Mesodermal cell (in vitro differentiated cells): ENCODE results near the gene ACVR1.

ENCODE experiments used
- H3K27ac ChIP-seq: 2 replicates; pipeline ENCODE4 v1.7.0; 2013; ENCODE audit warnings: mild to moderate bottlenecking, low read depth, low read length, moderate library complexity; ENCODE audit not compliant: severe bottlenecking
- H3K36me3 ChIP-seq: 2 replicates; pipeline ENCODE4 v1.7.1; 2013; ENCODE audit warnings: mild to moderate bottlenecking, low read length, moderate library complexity; ENCODE audit not compliant: control insufficient read depth, insufficient read depth
- H3K4me1 ChIP-seq: one replicate; pipeline ENCODE4 v1.7.1; 2013; ENCODE audit warnings: mild to moderate bottlenecking, low read length; ENCODE audit not compliant: insufficient read depth, control insufficient read depth, poor library complexity, severe bottlenecking
- H3K4me3 ChIP-seq: 2 replicates; pipeline ENCODE4 v1.7.0; 2013; ENCODE audit warnings: low read length, control low read depth, mild to moderate bottlenecking; ENCODE audit not compliant: insufficient read depth, poor library complexity, severe bottlenecking; ENCODE audit errors: extremely low read depth
- H3K9me3 ChIP-seq: 2 replicates; pipeline ENCODE4 v1.7.1; 2013; ENCODE audit warnings: mild to moderate bottlenecking, low read length, moderate library complexity; ENCODE audit not compliant: control insufficient read depth
- WGBS, 2 experiments: methylation state at CpG; one replicate each; pipeline ENCODE4 v1.1.5; 2013; ENCODE audit warnings: missing lambda C conversion rate in 2 of 2; ENCODE audit not compliant: insufficient coverage in 2 of 2; 5-methylcytosine and 5-hydroxymethylcytosine counted together

The ACVR1 gene

DNA sequence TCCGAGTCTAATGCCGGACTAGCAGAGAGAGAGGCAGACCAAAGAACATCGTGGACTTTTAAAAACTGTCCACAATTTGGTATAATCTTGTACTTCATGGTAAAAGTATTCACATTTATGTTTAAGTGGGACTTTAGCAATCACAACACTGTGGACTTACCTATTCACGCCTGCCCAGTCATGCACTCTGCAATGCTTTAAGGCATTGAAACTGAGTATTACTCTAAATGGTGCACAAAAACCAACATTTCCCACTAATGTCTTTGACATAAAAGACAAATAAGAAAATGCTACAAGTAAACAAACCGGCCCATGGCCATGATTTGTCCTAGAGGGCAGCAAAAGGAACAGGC is 91.3 kb downstream of the ACVR1 start:
- WGBS, 2 experiments = 86 to 90% methylated on average over 1 to 2 of the region's 5 CpGs
- no peaks in the 10 kb centered on the region for H3K9me3 ChIP-seq
- H3K27ac ChIP-seq = no peak overlapping the region
- H3K4me3 ChIP-seq = no peak overlapping the region
- peaks cover 6% of the 10 kb centered on the region for H3K36me3 ChIP-seq
- peaks cover 73% of the 10 kb centered on the region for H3K4me1 ChIP-seq

DNA sequence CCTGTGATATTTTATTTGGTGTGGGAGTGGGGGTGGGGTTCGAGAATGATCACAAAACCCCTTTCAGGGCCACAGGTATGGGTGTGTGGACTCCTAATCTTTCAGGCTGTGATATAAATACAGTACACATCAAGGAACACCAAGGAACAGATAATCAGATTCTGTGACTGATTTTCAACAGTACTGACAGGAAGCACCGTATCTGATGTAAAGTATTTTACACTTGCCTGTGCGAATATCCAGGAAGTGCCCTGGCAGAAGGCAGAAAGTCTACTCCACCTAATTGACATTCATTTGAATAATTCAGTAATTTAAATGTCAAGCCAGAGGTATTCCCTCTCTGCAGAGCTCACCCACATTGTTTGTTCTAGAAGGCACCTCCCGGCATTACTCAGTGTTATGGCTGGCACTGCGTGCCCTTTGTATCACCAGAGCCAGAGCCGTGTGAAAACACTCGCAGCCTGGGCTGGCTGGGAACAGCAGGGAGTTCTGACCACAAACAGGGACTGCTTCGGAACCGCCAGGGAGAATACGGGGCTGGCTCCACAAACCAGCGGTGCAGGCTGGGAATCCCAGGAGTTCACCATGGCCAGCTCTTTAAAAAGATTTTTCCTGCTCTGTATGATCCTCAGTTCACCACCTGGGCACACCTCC is 91.8 kb downstream of the ACVR1 start:
- Histone ChIP-seq H3K4me1 (peaks cover 70% of the 10 kb centered on the region), H3K27ac (no peak overlapping the region), H3K36me3 (peaks cover 11% of the 10 kb centered on the region), H3K9me3 (no peaks in the 10 kb centered on the region), H3K4me3 (no peak overlapping the region)
- WGBS, 2 experiments = 51 to 53% methylated on average over 6 to 10 of the region's 11 CpGs

DNA sequence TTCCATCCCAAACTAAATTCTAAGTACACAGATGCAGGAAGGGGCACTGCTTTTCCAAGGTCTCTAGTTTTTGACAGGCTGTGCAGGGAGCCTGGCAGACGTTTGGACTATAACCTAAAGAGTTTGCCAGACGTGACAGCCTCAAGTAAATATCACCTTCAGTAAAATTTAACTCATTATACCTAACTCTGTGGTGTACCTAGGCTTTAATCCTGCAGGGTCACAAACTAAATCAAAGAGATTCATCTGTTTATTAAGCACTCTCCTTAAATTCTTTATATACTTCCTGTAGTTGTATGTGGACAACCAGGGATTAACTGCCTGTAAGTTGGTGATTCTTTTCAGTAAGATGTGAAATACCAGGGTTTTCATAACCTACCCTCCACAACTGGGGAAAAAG is 92.9 kb downstream of the ACVR1 start:
- H3K4me1 ChIP-seq = peaks cover 60% of the 10 kb centered on the region
- no peaks in the 10 kb centered on the region for H3K9me3 ChIP-seq
- H3K4me3 ChIP-seq = no peak overlapping the region
- H3K36me3 ChIP-seq = peaks cover 17% of the 10 kb centered on the region
- H3K27ac ChIP-seq = no peak overlapping the region
- WGBS, 2 experiments = 82 to 100% methylated on average over 2 of the region's 2 CpGs

DNA sequence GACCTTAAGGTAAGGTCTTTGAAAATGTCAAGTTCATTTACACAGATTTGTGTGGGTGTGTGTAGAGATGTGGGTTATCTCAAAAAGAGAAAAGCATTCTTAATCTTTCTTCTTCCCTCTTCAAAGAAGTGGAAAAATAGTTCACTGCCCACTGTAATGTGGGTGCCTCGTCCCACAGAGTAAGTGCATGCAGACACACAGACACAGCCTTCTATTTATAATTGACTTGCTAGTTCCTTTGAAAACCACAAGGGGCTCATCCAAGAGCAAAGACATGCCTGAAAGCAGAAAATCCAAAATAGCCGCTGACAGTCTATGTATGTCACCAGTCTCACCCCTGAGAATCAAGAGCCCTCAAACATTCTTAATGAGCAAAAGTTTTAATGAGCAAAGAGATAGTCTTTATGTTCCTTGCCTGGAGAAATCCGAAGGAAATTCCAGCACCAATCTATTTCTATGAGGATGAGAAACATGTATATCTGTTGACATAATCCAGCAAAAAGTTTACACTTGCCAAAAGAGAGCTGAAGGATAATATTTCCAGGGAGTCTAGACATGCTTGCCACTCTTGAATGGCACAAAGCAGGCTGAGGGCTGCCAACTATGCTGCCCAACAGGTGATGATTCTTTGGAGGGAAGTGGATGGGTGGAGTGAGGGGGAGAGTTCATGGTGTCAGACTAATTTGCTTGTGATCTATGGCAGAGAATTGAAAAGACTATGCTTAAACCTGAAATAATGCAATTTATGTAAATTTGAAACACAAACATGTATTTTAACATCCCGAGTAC is 93.9 kb downstream of the ACVR1 start:
- Histone ChIP-seq H3K9me3 (no peaks in the 10 kb centered on the region), H3K4me1 (peaks cover 51% of the 10 kb centered on the region), H3K36me3 (peaks cover 26% of the 10 kb centered on the region), H3K4me3 (no peak overlapping the region), H3K27ac (no peak overlapping the region)
- 70 to 86% methylated on average over 2 of the region's 4 CpGs for WGBS, 2 experiments

DNA sequence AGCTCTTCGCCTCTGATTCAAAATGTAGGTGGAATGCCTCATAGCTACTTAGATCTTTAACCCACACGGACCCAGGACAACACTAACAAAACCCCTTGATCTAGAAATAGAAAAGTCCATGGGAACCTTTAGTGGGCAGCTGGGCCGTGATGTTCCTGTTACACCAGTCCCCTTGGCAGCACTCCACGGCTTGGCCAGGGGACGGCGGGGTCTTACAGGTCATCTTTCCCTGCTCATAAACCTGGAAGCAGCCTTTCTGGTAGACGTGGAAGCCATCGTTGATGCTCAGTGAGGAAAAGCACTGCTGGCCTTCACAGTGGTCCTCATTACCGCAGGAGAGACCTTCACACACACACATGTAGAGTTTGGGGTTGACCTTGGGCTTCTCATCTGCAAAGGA is 95.9 kb downstream of the ACVR1 start:
- no peak overlapping the region for H3K4me3 ChIP-seq
- H3K27ac ChIP-seq = no peak overlapping the region
- no peaks in the 10 kb centered on the region for H3K9me3 ChIP-seq
- WGBS, 2 experiments = 85 to 86% methylated on average over 7 of the region's 9 CpGs
- peaks cover 43% of the 10 kb centered on the region for H3K36me3 ChIP-seq
- H3K4me1 ChIP-seq = peaks cover 31% of the 10 kb centered on the region

- Histone ChIP-seq H3K9me3 (no peaks in the 10 kb centered on the region), H3K4me3 (no peak overlapping the region), H3K4me1 (peaks cover 27% of the 10 kb centered on the region), H3K36me3 (peaks cover 47% of the 10 kb centered on the region), H3K27ac (no peak overlapping the region)
- no CpG with 5 or more reads among the region's 2 CpGs for WGBS, 2 experiments
Observed at GRCh38 chr2:157779794-157780193, 96.3 kb downstream of the ACVR1 start.

DNA sequence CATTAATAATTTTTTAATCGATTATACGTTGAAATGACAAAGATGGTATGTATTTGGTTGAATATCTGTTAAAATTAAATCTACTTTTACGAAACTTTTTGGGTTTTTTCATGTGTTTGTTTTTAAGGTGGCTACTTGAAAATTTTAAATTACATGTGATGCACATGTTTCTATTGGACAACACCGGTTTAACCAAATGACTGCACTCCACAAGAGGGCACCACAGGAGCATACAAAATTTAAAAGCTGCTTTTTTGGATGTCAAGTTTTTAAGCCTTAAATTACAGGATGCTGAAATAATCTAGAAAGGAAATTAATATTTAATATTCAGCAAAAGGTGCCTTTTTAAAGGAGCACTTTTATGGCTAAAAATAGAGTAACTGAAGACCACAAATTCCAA is 98.7 kb downstream of the ACVR1 start:
- no peak overlapping the region for H3K27ac ChIP-seq
- WGBS, 2 experiments = no CpG with 5 or more reads among the region's 4 CpGs
- peaks cover 11% of the 10 kb centered on the region for H3K4me1 ChIP-seq
- peaks cover 65% of the 10 kb centered on the region for H3K36me3 ChIP-seq
- no peak overlapping the region for H3K4me3 ChIP-seq
- no peaks in the 10 kb centered on the region for H3K9me3 ChIP-seq

GRCh38 chr2:157771234-157771633 is 104.9 kb downstream of the ACVR1 start:
- H3K4me3 ChIP-seq = no peak overlapping the region
- H3K4me1 ChIP-seq = no peaks in the 10 kb centered on the region
- H3K36me3 ChIP-seq = peaks cover 82% of the 10 kb centered on the region
- no peaks in the 10 kb centered on the region for H3K9me3 ChIP-seq
- H3K27ac ChIP-seq = no peak overlapping the region
- WGBS, 2 experiments = 80% methylated on average over 1 of the region's 1 CpG; no CpG with 5 or more reads in 1 of the 2 experiments

- Histone ChIP-seq H3K4me1 (no peaks in the 10 kb centered on the region), H3K36me3 (peaks cover 83% of the 10 kb centered on the region), H3K4me3 (no peak overlapping the region), H3K27ac (no peak overlapping the region), H3K9me3 (no peaks in the 10 kb centered on the region)
- 100% methylated on average over 1 of the region's 2 CpGs; no CpG with 5 or more reads in 1 of the 2 experiments for WGBS, 2 experiments
Observed at GRCh38 chr2:157769856-157770255, 106.3 kb downstream of the ACVR1 start.

- H3K4me3 ChIP-seq = no peak overlapping the region
Observed at GRCh38 chr2:157764386-157764785, 111.7 kb downstream of the ACVR1 start.

DNA sequence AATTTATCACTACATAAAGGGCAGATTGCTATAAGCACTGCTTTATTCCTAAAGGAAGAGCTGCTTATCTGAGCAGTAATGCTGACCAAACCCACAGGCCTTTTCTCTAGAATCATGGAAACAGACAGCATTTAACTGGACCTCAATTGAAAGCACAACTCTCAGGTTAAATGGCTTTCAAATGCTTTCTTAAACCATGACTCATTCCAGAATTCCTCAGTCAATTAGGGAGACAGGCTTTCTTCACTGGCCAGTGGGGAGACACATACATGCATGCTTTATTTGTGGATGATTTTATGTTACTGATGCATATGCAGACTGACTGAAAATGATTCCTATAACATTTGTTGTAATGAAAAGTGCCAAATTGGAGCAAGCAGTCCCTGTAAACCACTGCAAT is 114.6 kb downstream of the ACVR1 start:
- Histone ChIP-seq H3K27ac (no peak overlapping the region), H3K36me3 (peaks cover 89% of the 10 kb centered on the region), H3K9me3 (peaks cover 17% of the 10 kb centered on the region), H3K4me3 (no peak overlapping the region), H3K4me1 (no peaks in the 10 kb centered on the region)

More at GRCh38 chr2:157764386-157764785, 111.7 kb downstream of the ACVR1 start:
- Histone ChIP-seq H3K4me1 (no peaks in the 10 kb centered on the region), H3K36me3 (peaks cover 91% of the 10 kb centered on the region), H3K27ac (no peak overlapping the region), H3K9me3 (peaks cover 9% of the 10 kb centered on the region)
- WGBS, 2 experiments = 97 to 99% methylated on average over 12 to 14 of the region's 14 CpGs
